Stomach smooth muscle (tissue), 2 donors: ENCODE data around the gene GNG13.

ENCODE experiments used
- H3K27ac ChIP-seq: one replicate; pipeline ENCODE4 v1.7.0; 2013; ENCODE audit warnings: mild to moderate bottlenecking, low read length, inconsistent platforms
- H3K27me3 ChIP-seq, 2 donors: one replicate each; pipeline ENCODE4 v1.7.0; 2013; ENCODE audit warnings: low read length in 2 of 2; ENCODE audit not compliant: insufficient read depth in 2 of 2, control insufficient read depth in 1 of 2
- H3K36me3 ChIP-seq, 2 donors: one replicate each; pipeline ENCODE4 v1.7.0; 2013; ENCODE audit warnings: low read length in 2 of 2; ENCODE audit not compliant: control insufficient read depth in 2 of 2, insufficient read depth in 2 of 2
- H3K4me1 ChIP-seq: one replicate; pipeline ENCODE4 v1.7.0; 2013; ENCODE audit warnings: low read length; ENCODE audit not compliant: control insufficient read depth, insufficient read depth
- H3K4me3 ChIP-seq, 2 donors: one replicate each; pipeline ENCODE4 v1.7.0; 2013; ENCODE audit warnings: low read length in 2 of 2
- H3K9ac ChIP-seq, 2 donors: one replicate each; pipeline ENCODE4 v1.7.0; 2013; ENCODE audit warnings: low read length in 2 of 2, mild to moderate bottlenecking in 1 of 2
- H3K9me3 ChIP-seq, 2 donors: one replicate each; pipeline ENCODE4 v1.7.0; 2013; ENCODE audit warnings: low read length in 2 of 2; ENCODE audit not compliant: control insufficient read depth in 2 of 2
- donor health status: healthy.
- donor health status: Pancreatic carcinoma.

Gene GNG13

GRCh38 chr16:785563-786535, 14.7 kb downstream of the GNG13 start:
- H3K27ac ChIP-seq: no peak overlapping the region
- H3K9ac ChIP-seq: no peak overlapping the region
- H3K9me3 ChIP-seq: no peaks in the 10 kb centered on the region
- peaks cover 27% of the 10 kb centered on the region for H3K4me1 ChIP-seq
- H3K4me3 ChIP-seq: no peak overlapping the region
- H3K27me3 ChIP-seq: peaks cover 16 to 23% of the 10 kb centered on the region in 2 donors
- H3K36me3 ChIP-seq: peaks cover 0 to 6% of the 10 kb centered on the region in 2 donors

- Histone ChIP-seq H3K4me3 (no peak overlapping the region), H3K9ac (no peak overlapping the region), H3K9me3 (no peaks in the 10 kb centered on the region), H3K4me1 (peaks cover 27% of the 10 kb centered on the region), H3K27ac (no peak overlapping the region), H3K27me3 (peaks cover 22 to 34% of the 10 kb centered on the region in 2 donors), H3K36me3 (peaks cover 0 to 6% of the 10 kb centered on the region in 2 donors)
Measured at GRCh38 chr16:784431-784830, 16.1 kb downstream of the GNG13 start.

GRCh38 chr16:783404-784161, 17.0 kb downstream of the GNG13 start:
- no peak overlapping the region for H3K4me3 ChIP-seq
- no peaks in the 10 kb centered on the region for H3K9me3 ChIP-seq
- peaks cover 0 to 6% of the 10 kb centered on the region in 2 donors for H3K36me3 ChIP-seq
- H3K27me3 ChIP-seq: peaks cover 26 to 35% of the 10 kb centered on the region in 2 donors
- H3K27ac ChIP-seq: no peak overlapping the region
- H3K9ac ChIP-seq: no peak overlapping the region
- peaks cover 20% of the 10 kb centered on the region for H3K4me1 ChIP-seq

GRCh38 chr16:782766-783403, 17.6 kb downstream of the GNG13 start:
- Histone ChIP-seq H3K27ac (no peak overlapping the region), H3K36me3 (peaks cover 0 to 6% of the 10 kb centered on the region in 2 donors), H3K27me3 (peaks cover 30 to 39% of the 10 kb centered on the region in 2 donors), H3K4me3 (no peak overlapping the region), H3K4me1 (peaks cover 18% of the 10 kb centered on the region), H3K9me3 (no peaks in the 10 kb centered on the region), H3K9ac (no peak overlapping the region)

GRCh38 chr16:782258-782657, 18.3 kb downstream of the GNG13 start:
- no peaks in the 10 kb centered on the region for H3K9me3 ChIP-seq
- H3K4me3 ChIP-seq: no peak overlapping the region
- peaks cover 0 to 6% of the 10 kb centered on the region in 2 donors for H3K36me3 ChIP-seq
- no peak overlapping the region for H3K27ac ChIP-seq
- peaks cover 30 to 40% of the 10 kb centered on the region in 2 donors for H3K27me3 ChIP-seq
- no peak overlapping the region for H3K9ac ChIP-seq
- H3K4me1 ChIP-seq: peaks cover 12% of the 10 kb centered on the region

GRCh38 chr16:781346-782010, 19.1 kb downstream of the GNG13 start:
- Histone ChIP-seq H3K4me1 (peaks cover 9% of the 10 kb centered on the region), H3K9me3 (no peaks in the 10 kb centered on the region), H3K4me3 (no peak overlapping the region), H3K27ac (no peak overlapping the region), H3K36me3 (peaks cover 0 to 6% of the 10 kb centered on the region in 2 donors), H3K27me3 (peaks cover 30 to 40% of the 10 kb centered on the region in 2 donors), H3K9ac (no peak overlapping the region)

GRCh38 chr16:780296-780695, 20.2 kb downstream of the GNG13 start:
- Histone ChIP-seq H3K27me3 (peaks cover 30 to 41% of the 10 kb centered on the region in 2 donors), H3K36me3 (no peaks in the 10 kb centered on the region), H3K4me3 (no peak overlapping the region), H3K9me3 (no peaks in the 10 kb centered on the region), H3K9ac (no peak overlapping the region), H3K4me1 (peaks cover 9% of the 10 kb centered on the region), H3K27ac (no peak overlapping the region)

GRCh38 chr16:779561-779960, 21.0 kb downstream of the GNG13 start:
- H3K9me3 ChIP-seq: no peaks in the 10 kb centered on the region
- no peaks in the 10 kb centered on the region for H3K36me3 ChIP-seq
- peaks cover 9% of the 10 kb centered on the region for H3K4me1 ChIP-seq
- H3K4me3 ChIP-seq: no peak overlapping the region
- no peak overlapping the region for H3K9ac ChIP-seq
- no peak overlapping the region for H3K27ac ChIP-seq
- H3K27me3 ChIP-seq: peaks cover 30 to 43% of the 10 kb centered on the region in 2 donors

GRCh38 chr16:778909-779527, 21.5 kb downstream of the GNG13 start:
- no peak overlapping the region for H3K9ac ChIP-seq
- H3K36me3 ChIP-seq: no peaks in the 10 kb centered on the region
- H3K4me1 ChIP-seq: peaks cover 7% of the 10 kb centered on the region
- H3K9me3 ChIP-seq: no peaks in the 10 kb centered on the region
- no peak overlapping the region for H3K27ac ChIP-seq
- peaks cover 30 to 43% of the 10 kb centered on the region in 2 donors for H3K27me3 ChIP-seq
- no peak overlapping the region for H3K4me3 ChIP-seq

GRCh38 chr16:778447-778846, 22.1 kb downstream of the GNG13 start:
- H3K9me3 ChIP-seq: no peaks in the 10 kb centered on the region
- H3K4me1 ChIP-seq: peaks cover 1% of the 10 kb centered on the region
- H3K27me3 ChIP-seq: peaks cover 32 to 41% of the 10 kb centered on the region in 2 donors
- no peak overlapping the region for H3K4me3 ChIP-seq
- no peaks in the 10 kb centered on the region for H3K36me3 ChIP-seq
- no peak overlapping the region for H3K27ac ChIP-seq
- no peak overlapping the region for H3K9ac ChIP-seq
